ENCODE measurements around the gene SLC25A51.

The SLC25A51 gene

DNA sequence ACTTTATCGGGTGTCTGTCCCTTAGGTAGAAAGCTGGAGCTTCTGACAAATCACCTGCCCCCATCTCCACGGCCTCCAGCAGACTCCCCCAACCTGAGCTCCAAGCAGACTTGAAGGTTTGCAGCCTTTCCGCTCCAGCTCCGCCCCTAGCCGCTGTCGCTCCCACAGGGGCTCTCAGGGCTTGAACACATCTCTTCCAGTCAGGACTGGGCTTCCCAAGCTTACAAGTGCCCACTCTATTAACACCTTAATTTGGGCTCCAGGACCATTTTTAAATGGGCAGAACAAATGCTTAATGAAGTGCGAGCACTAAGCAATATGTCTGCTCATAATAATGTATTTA lies 17.2 kb upstream of the SLC25A51 start:
- Mint-ChIP-seq H3K27ac (peak overlapping the region; percentile 9 to 38), H3K4me3 (no peak overlapping the region), H3K36me3 (ENCODE audit: insufficient read depth) (no peaks in the 10 kb centered on the region), H3K27me3 (peaks cover 5 to 14% of the 10 kb centered on the region in 2 donors), H3K4me1 (ENCODE audit: low read depth in 2 of 2) (peaks cover 2 to 9% of the 10 kb centered on the region in 2 donors), H3K9me3 (no peaks in the 10 kb centered on the region)
- DNase-seq (no peak), ATAC-seq (replicated peaks) (no peak)

GRCh38 chr9:37920471-37921167 lies 16.7 kb upstream of the SLC25A51 start:
- peaks cover 2 to 9% of the 10 kb centered on the region in 2 donors for H3K4me1 Mint-ChIP-seq (ENCODE audit: low read depth in 2 of 2)
- no peaks in the 10 kb centered on the region for H3K36me3 Mint-ChIP-seq (ENCODE audit: insufficient read depth)
- peak overlapping the region; percentile 9 to 38 for H3K27ac Mint-ChIP-seq
- peaks cover 5 to 9% of the 10 kb centered on the region in 2 donors for H3K27me3 Mint-ChIP-seq
- no peaks in the 10 kb centered on the region for H3K9me3 Mint-ChIP-seq
- ATAC-seq (replicated peaks) (no peak), DNase-seq (no peak)
- no peak overlapping the region for H3K4me3 Mint-ChIP-seq

DNA sequence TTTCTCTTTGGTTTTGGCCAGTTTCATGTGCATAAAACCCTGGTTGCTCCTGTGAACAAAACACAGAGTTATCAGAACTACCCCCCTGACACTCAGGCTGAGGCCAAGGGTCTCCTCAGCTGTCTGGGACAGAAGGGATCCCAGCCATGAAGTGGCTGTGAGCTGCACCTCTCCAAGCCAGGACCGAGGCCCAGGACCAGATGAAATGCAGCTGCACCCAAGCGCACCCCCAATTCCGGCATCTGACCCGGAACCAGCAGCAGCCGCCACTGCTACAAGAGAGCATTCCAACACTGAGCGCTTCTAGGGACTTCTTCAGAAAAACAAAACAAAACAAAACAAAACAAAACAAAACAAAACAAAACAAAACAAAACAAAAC lies 16.0 kb upstream of the SLC25A51 start:
- no peak for DNase-seq
- no peaks in the 10 kb centered on the region for H3K9me3 Mint-ChIP-seq
- no peak overlapping the region for H3K4me3 Mint-ChIP-seq
- H3K36me3 Mint-ChIP-seq (ENCODE audit: insufficient read depth) = no peaks in the 10 kb centered on the region
- peaks cover 2 to 5% of the 10 kb centered on the region in 2 donors for H3K27me3 Mint-ChIP-seq
- H3K4me1 Mint-ChIP-seq (ENCODE audit: low read depth in 2 of 2) = peaks cover 2 to 9% of the 10 kb centered on the region in 2 donors
- no peak overlapping the region for H3K27ac Mint-ChIP-seq
- ATAC-seq (replicated peaks) = no peak

GRCh38 chr9:37919246-37919955 lies 15.5 kb upstream of the SLC25A51 start:
- Mint-ChIP-seq H3K27me3 (peaks cover 0 to 5% of the 10 kb centered on the region in 2 donors), H3K4me1 (ENCODE audit: low read depth in 2 of 2) (peaks cover 2 to 9% of the 10 kb centered on the region in 2 donors), H3K9me3 (no peaks in the 10 kb centered on the region), H3K36me3 (ENCODE audit: insufficient read depth) (no peaks in the 10 kb centered on the region), H3K4me3 (no peak overlapping the region), H3K27ac (no peak overlapping the region)
- no peak for DNase-seq
- no peak for ATAC-seq (replicated peaks)

DNA sequence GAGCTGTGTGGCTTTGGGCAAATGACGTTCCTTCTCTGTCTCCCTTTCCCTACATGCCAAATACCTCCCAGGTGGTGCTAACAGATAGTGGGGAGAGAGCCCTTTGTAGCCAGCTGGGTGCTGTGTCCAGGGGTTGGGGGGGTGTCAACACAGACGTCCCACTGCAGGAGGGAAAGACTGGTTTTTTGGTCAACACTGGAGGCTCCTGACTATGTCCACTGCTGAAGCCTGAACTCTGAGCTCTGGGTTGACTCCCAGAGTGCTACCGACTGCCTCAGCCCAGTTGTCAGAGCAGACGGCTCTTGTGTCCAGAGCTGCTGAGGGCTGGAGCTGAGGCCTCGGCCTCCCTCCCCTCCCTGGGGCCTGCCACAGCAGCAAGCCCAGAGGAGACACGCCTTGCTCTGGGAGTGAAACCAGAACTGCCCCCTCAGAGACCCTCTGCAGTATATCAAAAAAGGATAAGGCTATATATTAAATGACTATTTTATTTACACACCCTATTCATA lies 14.8 kb upstream of the SLC25A51 start:
- Mint-ChIP-seq H3K9me3 (no peaks in the 10 kb centered on the region), H3K4me1 (ENCODE audit: low read depth in 2 of 2) (peaks cover 4 to 9% of the 10 kb centered on the region in 2 donors), H3K4me3 (no peak overlapping the region), H3K27me3 (peaks cover 4 to 5% of the 10 kb centered on the region in 2 donors), H3K36me3 (ENCODE audit: insufficient read depth) (no peaks in the 10 kb centered on the region), H3K27ac (no peak overlapping the region)
- ATAC-seq (replicated peaks) (no peak), DNase-seq (no peak)

DNA sequence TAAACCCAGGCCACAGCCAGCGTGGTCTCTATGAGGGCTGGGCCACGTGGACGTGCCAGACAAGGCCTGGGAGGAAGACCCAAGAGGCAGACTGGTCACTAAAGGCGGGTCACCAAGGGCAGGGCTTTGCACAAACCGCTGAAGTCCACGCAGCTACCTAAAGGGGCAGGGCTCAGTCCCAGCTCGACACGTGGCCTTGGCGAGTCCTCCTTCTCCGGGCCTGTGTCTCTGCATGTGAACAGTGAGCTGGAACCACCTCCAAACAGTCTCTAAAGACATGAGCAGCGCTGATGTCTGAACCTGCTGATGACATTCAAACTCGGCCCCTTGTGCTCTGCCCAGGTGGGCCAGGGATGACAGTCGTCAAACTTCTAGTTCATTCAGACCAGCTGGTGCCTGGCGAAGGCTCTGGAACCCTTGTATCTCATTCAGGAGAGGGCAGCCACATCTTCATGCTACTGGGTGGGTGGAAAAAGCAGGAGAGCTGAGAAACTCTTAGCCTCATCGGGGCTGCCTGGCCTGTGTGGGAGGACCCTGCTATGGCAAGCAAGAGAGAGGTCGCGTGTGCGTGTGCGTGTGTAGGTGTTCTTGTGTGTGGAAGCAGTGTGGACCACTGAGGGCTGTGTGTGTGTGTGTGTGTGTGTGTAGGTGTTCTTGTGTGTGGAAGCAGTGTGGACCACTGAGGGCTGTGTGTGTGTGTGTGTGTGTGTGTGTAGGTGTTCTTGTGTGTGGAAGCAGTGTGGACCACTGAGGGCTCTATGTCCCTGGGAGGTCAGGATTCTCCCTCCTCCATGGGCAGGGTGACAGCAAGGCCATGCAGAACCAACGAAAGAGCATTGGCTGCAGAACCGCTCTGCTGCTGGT lies 14.1 kb upstream of the SLC25A51 start:
- Mint-ChIP-seq H3K4me3 (no peak overlapping the region), H3K4me1 (ENCODE audit: low read depth in 2 of 2) (peaks cover 7 to 9% of the 10 kb centered on the region in 2 donors), H3K36me3 (ENCODE audit: insufficient read depth) (no peaks in the 10 kb centered on the region), H3K9me3 (no peaks in the 10 kb centered on the region), H3K27ac (peak overlapping the region in 1 of 2 donors; percentile 9), H3K27me3 (peaks cover 5 to 10% of the 10 kb centered on the region in 2 donors)
- no peak for ATAC-seq (replicated peaks)
- no peak for DNase-seq

DNA sequence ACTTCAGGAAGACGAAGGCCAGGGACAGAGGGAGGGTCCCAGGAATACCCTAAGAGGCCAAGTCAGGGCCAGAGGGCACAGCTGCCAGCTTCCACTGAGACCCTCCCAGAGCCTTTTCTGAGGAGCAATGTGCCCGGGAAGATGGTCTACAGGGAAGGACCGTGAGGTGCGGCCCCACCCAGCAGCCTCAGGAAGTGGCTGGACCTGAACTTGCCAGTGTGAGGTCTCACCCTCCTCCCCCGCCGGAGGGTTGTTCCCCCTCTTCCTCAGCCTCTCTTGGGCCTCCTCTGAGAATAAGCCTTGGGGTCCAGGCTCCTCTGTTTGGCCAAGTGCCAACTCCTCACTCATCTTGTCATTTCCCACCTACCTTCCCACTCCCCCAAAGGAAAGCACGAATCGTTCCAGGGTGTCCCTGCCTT lies 13.4 kb upstream of the SLC25A51 start:
- Mint-ChIP-seq H3K36me3 (ENCODE audit: insufficient read depth) (no peaks in the 10 kb centered on the region), H3K27me3 (peaks cover 5 to 10% of the 10 kb centered on the region in 2 donors), H3K27ac (peak overlapping the region in 1 of 2 donors; percentile 9), H3K4me3 (no peak overlapping the region), H3K4me1 (ENCODE audit: low read depth in 2 of 2) (peaks cover 7 to 8% of the 10 kb centered on the region in 2 donors), H3K9me3 (no peaks in the 10 kb centered on the region)
- ATAC-seq (replicated peaks) = no peak
- no peak for DNase-seq

- no peak overlapping the region for H3K4me3 Mint-ChIP-seq
- peak overlapping the region in 1 of 2 donors; percentile 9 for H3K27ac Mint-ChIP-seq
- peaks cover 4 to 5% of the 10 kb centered on the region in 2 donors for H3K4me1 Mint-ChIP-seq (ENCODE audit: low read depth in 2 of 2)
- H3K9me3 Mint-ChIP-seq = no peaks in the 10 kb centered on the region
- DNase-seq (no peak), ATAC-seq (replicated peaks) (no peak)
- peaks cover 1 to 10% of the 10 kb centered on the region in 2 donors for H3K27me3 Mint-ChIP-seq
- H3K36me3 Mint-ChIP-seq (ENCODE audit: insufficient read depth) = no peaks in the 10 kb centered on the region
Observed at GRCh38 chr9:37916471-37917312, 12.8 kb upstream of the SLC25A51 start.

GRCh38 chr9:37915911-37916470 lies 12.1 kb upstream of the SLC25A51 start:
- H3K27me3 Mint-ChIP-seq = peaks cover 0 to 10% of the 10 kb centered on the region in 2 donors
- ATAC-seq (replicated peaks) = no peak
- H3K36me3 Mint-ChIP-seq (ENCODE audit: insufficient read depth) = no peaks in the 10 kb centered on the region
- no peak for DNase-seq
- peaks cover under 1 to 5% of the 10 kb centered on the region in 2 donors for H3K4me1 Mint-ChIP-seq (ENCODE audit: low read depth in 2 of 2)
- no peak overlapping the region for H3K4me3 Mint-ChIP-seq
- H3K27ac Mint-ChIP-seq = no peak overlapping the region
- H3K9me3 Mint-ChIP-seq = no peaks in the 10 kb centered on the region

DNA sequence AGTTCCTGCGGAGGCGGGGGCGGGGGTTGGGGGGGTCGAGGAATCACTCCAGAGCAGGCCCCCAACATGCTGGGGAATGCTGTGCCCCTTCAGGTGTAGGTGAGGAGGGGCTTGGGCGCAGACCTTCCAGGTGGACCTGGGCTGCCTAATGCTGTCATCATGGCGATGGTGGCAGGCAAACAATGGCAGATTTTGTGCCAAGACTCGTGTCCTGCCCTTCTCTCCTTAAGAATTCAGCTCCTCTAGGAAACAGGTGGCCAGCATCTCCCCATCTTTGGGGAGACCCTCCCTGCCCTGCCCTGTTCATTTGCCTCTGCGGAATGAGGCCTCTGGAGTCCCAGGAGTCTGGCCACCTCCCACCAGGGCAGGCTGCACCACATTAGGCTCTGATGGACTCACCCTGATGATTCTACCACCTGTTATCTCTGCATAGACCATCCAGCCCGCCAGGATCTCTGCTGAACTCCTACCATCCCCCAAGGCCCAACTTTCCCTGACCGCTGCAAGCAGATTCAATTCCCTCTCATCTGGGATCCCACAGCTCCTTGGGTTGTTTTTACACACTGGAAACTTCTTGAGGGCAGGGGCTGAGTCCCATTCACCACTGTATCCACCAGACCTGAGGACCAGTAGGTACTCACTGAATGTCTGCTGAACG lies 10.9 kb upstream of the SLC25A51 start:
- Mint-ChIP-seq H3K27ac (no peak overlapping the region), H3K9me3 (no peaks in the 10 kb centered on the region), H3K4me3 (no peak overlapping the region), H3K27me3 (peaks cover 0 to 10% of the 10 kb centered on the region in 2 donors), H3K36me3 (ENCODE audit: insufficient read depth) (no peaks in the 10 kb centered on the region), H3K4me1 (ENCODE audit: low read depth in 2 of 2) (peaks cover 0 to 5% of the 10 kb centered on the region in 2 donors)
- DNase-seq = no peak
- ATAC-seq (replicated peaks) = no peak

GRCh38 chr9:37914154-37914551 lies 10.2 kb upstream of the SLC25A51 start:
- Mint-ChIP-seq H3K4me3 (no peak overlapping the region), H3K36me3 (ENCODE audit: insufficient read depth) (no peaks in the 10 kb centered on the region), H3K27me3 (peaks cover 0 to 10% of the 10 kb centered on the region in 2 donors), H3K4me1 (ENCODE audit: low read depth in 2 of 2) (peaks cover 0 to 5% of the 10 kb centered on the region in 2 donors), H3K27ac (no peak overlapping the region), H3K9me3 (no peaks in the 10 kb centered on the region)
- no peak for DNase-seq
- ATAC-seq (replicated peaks) = no peak

Measured in effector memory CD8-positive, alpha-beta T cell (primary cell).